ENCODE results near the gene CMIP.

The CMIP gene

DNA sequence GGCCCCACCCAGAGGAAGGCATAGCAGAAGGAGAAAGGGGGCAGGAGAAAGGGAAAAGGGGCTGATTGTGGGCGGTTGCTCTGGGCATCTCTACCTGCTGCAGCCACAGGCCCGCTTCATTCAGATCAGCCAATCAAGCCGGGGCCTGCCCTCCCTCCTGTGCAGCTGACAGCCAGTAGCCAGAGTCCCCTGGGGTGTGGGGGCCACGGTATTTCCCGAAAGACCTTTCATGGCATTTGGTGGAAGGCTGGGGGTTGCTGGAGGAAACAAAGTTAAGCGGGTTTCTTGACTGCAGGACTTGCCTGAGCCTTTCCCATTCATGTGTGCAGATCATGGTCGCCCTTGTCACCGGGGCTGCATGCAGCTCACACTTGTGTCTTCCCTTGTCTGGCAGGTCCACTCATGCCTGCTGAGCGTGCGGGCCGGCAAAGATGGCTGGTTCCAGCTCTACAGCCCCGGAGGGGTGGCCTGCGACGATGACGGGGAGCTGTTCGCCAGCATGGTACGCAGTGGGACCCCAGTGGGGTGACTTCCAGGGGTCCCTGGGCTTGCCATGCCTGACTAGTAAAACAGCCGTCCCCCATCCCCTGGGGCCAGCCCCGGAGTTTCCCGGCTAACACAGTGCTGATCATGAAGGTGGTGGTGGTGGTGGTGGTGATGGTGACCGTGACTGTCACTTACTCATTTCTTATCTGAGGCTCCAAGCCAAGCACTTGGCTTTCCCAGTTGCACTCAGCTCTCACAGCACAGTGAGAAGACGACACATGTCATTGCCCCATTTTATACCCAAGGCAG is 251.8 kb downstream of the CMIP start:
- H3K4me3 ChIP-seq (ENCODE audit: low read length), result no peak overlapping the region
- DNase-seq (ENCODE audit: low read depth), result no peak
- TF ChIP-seq, protein P1, sequence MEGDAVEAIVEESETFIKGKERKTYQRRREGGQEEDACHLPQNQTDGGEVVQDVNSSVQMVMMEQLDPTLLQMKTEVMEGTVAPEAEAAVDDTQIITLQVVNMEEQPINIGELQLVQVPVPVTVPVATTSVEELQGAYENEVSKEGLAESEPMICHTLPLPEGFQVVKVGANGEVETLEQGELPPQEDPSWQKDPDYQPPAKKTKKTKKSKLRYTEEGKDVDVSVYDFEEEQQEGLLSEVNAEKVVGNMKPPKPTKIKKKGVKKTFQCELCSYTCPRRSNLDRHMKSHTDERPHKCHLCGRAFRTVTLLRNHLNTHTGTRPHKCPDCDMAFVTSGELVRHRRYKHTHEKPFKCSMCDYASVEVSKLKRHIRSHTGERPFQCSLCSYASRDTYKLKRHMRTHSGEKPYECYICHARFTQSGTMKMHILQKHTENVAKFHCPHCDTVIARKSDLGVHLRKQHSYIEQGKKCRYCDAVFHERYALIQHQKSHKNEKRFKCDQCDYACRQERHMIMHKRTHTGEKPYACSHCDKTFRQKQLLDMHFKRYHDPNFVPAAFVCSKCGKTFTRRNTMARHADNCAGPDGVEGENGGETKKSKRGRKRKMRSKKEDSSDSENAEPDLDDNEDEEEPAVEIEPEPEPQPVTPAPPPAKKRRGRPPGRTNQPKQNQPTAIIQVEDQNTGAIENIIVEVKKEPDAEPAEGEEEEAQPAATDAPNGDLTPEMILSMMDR (IDR thresholded peaks at IDR 0.05; ENCODE audit: insufficient read depth, low read depth, low read length, missing control alignments), result no peak

GRCh38 chr16:81696961-81697615 is 252.5 kb downstream of the CMIP start:
- TF ChIP-seq, protein P1 (IDR thresholded peaks at IDR 0.05; ENCODE audit: insufficient read depth, low read depth, low read length, missing control alignments), result peak; percentile 72
- H3K4me3 ChIP-seq (ENCODE audit: low read length), result no peak overlapping the region
- peak; percentile 66 for DNase-seq (ENCODE audit: low read depth)

- no peak for DNase-seq (ENCODE audit: low read depth)
- no peak overlapping the region for H3K4me3 ChIP-seq (ENCODE audit: low read length)
- TF ChIP-seq, protein P1 (IDR thresholded peaks at IDR 0.05; ENCODE audit: insufficient read depth, low read depth, low read length, missing control alignments), result no peak
These were observed 253.2 kb downstream of the CMIP start for GRCh38 chr16:81697616-81698309.

- no peak overlapping the region for H3K4me3 ChIP-seq (ENCODE audit: low read length)
- TF ChIP-seq, protein P1 (IDR thresholded peaks at IDR 0.05; ENCODE audit: insufficient read depth, low read depth, low read length, missing control alignments), result no peak
- no peak for DNase-seq (ENCODE audit: low read depth)
These were observed 253.7 kb downstream of the CMIP start for GRCh38 chr16:81698310-81698641.

GRCh38 chr16:81699596-81699995 is 255.0 kb downstream of the CMIP start:
- DNase-seq (ENCODE audit: low read depth), result no peak
- H3K4me3 ChIP-seq (ENCODE audit: low read length), result no peak overlapping the region
- TF ChIP-seq, protein P1 (IDR thresholded peaks at IDR 0.05; ENCODE audit: insufficient read depth, low read depth, low read length, missing control alignments), result no peak

GRCh38 chr16:81700071-81700779 is 255.6 kb downstream of the CMIP start:
- DNase-seq (ENCODE audit: low read depth), result no peak
- no peak overlapping the region for H3K4me3 ChIP-seq (ENCODE audit: low read length)
- TF ChIP-seq, protein P1 (IDR thresholded peaks at IDR 0.05; ENCODE audit: insufficient read depth, low read depth, low read length, missing control alignments), result no peak
